EL (cell line): ENCODE measurements around the gene NCAPH2.

ENCODE experiments used
- DNase-seq: peaks from one replicate; pipeline ENCODE4 v3.0.0-alpha.2; 2016

Gene NCAPH2

GRCh38 chr22:50474710-50475651, 33.0 kb upstream of the NCAPH2 start, which contains the start of gene SBF1:
Gene SBF1 (minus strand): TSS chr22:50475035. CDS start chr22:50474840, 195 bp downstream.
- peak; percentile 91 for DNase-seq

GRCh38 chr22:50475652-50476002, 32.4 kb upstream of the NCAPH2 start:
- no peak for DNase-seq

GRCh38 chr22:50476868-50477267, 31.2 kb upstream of the NCAPH2 start:
- DNase-seq: no peak

GRCh38 chr22:50477923-50478322, 30.1 kb upstream of the NCAPH2 start:
- no peak for DNase-seq

GRCh38 chr22:50479721-50480120, 28.3 kb upstream of the NCAPH2 start:
- no peak for DNase-seq

DNA sequence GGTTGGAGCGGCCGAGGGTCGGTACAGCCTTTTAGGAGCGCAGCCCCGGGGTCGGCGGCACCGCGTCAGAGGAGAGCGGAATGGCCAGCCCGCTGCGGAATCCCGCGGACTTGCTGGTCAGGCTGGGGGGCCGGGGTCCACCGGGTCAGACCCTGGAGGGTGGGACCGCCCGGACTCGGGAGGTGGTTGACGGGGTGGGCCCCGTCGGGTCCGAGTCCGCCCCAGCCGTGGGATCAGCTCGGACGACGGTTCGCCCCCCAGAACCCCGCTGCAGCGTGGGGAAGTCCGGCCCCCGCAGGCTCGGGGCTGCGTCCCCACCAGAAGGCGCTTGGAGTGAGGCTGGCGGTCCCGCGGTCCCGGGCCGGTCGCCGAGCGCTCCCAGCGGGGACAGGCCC, 27.0 kb upstream of the NCAPH2 start:
- no peak for DNase-seq

GRCh38 chr22:50481440-50482106, 26.5 kb upstream of the NCAPH2 start, which contains the start of gene ADM2:
Gene ADM2 (plus strand): TSS chr22:50481543. CDS start chr22:50481848, 305 bp downstream.
- DNase-seq: peak; percentile 39

DNA sequence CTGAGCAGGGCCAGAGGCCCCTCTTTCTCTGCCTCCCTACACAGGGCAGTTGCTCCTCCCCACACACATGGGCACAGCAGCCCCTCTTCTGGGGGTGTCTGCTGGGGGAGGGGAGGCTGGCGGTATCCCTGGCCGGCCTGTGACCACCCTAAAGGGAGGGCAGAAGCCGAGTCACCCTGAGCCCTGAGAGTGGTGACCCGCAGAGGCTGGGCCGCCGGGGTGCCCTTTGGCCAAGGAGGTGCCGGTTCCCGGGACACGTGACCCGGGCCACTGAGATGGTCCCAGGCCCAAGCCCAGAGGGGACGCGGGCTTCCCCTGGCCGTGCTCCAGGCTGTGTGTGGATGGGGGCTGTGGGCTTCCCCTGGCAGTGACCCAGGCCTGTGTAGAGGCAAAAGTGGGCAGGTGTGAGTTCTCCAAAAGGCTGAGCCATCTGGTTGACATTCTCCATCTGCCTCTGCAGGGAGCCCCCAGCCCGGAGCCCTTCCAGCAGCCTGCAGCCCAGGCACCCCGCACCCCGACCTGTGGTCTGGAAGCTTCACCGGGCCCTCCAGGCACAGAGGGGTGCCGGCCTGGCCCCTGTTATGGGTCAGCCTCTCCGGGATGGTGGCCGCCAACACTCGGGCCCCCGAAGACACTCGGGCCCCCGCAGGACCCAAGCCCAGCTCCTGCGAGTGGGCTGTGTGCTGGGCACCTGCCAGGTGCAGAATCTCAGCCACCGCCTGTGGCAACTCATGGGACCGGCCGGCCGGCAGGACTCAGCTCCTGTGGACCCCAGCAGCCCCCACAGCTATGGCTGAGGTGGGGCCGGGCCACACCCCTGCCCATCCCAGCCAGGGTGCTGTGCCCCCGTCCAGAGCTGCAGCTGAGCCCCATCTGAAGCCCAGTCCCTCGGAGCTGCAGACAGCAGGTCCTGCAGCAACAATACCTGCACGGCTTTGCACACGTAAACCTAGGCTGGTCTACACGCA, 25.6 kb upstream of the NCAPH2 start:
- DNase-seq: no peak

DNA sequence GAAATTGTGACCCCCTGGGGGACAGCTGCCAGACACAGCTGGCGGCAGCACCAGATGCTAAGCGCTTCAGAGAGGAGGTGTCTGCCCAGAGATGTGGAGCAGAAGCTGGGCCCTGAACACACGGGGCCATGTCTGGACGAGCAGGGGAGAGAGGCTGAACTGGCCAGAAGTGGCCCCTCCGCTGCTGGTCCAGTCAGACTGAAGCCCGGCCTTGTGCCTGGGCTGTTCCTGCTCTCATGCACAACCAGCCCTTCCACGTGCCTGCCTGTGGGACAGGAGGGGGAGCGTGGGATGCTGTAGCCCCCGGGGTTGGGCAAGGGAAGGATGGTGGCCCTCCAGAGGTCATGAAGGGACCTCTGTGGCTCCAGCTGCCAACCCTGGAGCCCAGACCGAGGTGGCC, 24.9 kb upstream of the NCAPH2 start:
- DNase-seq: no peak

GRCh38 chr22:50483556-50483955, 24.5 kb upstream of the NCAPH2 start:
- no peak for DNase-seq

- no peak for DNase-seq
These were observed 23.8 kb upstream of the NCAPH2 start for GRCh38 chr22:50483977-50484853.

DNA sequence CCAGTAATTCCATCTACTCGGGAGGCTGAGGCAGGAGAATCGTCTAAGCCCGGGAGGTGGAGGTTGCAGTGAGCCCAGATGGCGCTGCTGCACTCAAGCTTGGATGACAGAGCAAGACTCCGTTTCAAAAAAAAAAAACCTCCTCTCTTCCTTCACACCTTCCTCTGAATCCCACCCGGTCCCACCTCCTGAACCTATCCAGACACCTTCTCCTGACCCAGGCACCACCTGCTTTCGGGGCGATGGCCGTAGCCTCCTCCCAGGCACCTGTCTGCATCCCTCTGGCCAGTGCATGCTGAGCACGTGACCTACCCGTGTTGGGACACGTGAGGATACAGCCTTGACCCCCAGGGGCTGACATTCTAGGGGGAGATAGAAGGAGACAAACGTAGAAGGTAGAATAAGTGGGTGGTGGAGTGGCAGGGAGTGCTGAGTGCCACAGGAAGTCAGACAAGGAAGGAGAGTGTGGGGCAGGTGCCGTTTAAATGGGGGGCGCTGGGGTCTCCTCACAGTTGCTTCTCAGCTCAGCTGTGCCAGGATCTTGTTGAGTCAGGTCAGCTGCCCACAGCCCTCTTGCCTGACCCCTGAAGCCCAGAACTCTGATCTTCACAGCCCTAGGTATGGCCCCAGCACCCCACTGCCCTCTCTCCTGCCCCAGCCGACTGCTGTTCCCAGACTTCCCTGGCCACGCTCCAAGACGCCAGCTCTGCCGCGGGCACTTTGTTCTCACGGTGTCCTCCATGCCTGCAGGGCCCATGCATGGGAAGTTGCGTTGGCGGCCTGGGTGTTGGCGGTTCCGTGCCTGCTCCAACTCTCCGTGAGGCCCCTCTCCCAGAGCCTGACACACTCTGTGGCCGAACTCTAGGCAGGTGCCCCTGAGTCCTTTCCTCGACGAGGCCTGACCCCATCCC, 22.5 kb upstream of the NCAPH2 start:
- peak; percentile 28 for DNase-seq

DNA sequence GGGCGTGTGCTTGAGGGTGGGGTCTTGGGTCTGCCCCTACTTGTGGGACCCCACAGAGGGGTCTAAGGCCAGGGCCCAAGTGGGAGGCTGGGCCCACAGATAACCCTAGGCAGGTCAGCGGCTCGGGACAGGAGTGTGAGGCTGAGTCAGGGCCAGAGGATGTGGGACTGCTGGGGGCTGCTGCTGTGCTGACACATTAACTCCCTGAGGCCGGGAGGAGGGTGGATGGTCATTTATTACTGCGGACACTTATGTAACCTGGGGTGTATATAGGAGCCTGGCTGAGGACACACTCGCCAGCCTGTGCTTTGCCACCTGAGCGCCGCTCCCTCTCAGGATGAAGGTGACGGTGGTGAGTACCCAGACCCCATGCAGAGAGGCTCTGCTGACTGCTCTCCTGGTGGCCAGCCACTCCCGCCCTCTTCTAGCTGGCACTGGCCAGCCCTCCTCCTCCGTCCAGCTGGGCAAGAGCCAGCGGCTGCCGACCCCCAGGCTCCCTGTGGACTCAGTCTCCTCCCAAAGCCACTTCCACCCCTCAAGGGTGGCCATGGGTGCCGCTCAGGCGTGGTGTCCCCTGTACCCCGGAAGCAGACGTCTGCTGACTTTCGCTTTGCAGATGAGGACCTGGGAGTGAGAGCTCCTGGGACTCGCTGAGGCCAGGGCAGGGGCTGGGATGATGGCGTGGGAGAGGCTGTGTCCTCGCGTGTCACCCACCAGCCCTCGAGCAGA, 21.3 kb upstream of the NCAPH2 start, which contains the start of gene MIOX:
TSS of gene MIOX (plus strand) at position 299 of the 729 bp plus-strand sequence. CDS start at position 338, 39 bp downstream.
- DNase-seq: peak; percentile 62

DNA sequence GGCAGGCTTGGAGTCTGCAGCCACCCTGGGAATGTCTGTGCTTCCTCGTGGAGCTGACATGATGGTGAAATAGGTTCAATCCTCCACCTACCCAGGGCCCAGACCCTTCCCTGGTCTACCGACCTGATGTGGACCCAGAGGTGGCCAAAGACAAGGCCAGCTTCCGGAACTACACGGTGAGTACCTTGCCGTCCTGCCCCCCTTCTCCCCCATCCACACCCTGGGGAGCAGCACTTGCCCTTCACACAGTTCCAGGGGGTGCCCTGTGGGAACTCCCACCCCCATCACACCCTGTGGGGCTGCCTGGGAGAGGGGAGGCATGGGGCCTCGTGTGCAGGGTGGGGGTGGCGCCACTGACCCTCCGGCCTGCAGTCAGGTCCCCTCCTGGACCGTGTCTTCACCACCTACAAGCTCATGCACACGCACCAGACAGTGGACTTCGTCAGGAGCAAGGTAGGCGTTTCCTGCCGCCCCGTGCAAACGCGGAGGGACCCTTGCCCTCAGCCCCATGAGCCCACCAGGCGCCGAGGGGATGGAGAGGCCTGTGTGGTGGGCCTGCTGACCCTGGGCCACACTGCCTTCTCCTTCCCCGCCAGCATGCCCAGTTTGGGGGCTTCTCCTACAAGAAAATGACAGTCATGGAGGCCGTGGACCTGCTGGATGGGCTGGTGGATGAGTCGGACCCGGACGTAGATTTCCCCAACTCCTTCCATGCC, 20.6 kb upstream of the NCAPH2 start:
- no peak for DNase-seq

- DNase-seq: no peak
These were observed 19.9 kb upstream of the NCAPH2 start for GRCh38 chr22:50488006-50488677.

DNA sequence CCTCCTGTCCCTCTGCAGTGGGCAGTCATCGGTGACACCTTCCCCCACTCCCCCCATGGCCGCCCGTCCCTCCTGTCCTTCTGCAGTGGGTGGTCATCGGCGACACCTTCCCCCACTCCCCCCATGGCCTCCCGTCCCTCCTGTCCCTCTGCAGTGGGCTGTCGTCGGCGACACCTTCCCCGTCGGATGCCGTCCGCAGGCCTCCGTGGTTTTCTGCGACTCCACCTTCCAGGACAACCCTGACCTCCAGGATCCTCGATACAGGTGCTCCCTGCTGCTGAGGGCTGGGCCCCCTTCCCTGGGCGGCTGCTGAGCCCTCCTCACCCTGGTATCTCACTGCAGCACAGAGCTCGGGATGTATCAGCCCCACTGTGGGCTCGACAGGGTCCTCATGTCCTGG, 19.1 kb upstream of the NCAPH2 start:
- DNase-seq: no peak

- DNase-seq: no peak
These were observed 18.4 kb upstream of the NCAPH2 start for GRCh38 chr22:50489363-50490243.
